Measurements from ENCODE around the gene IL12B. TPM values are rescaled to one million over a fixed set of nuclear protein-coding genes. Genes with fewer than 3 reads are reported as not detected.
A peak's percentile ranks its signal among the peaks of the same experiment; 100 is the strongest.
"Not testable (repeated sequence)": the region's sequence is repeated elsewhere in the genome, so short reads cannot be mapped to it uniquely, and the experiment has no call there.

Gene IL12B
- total RNA-seq, 2 experiments from 2014 or later: not detected

DNA sequence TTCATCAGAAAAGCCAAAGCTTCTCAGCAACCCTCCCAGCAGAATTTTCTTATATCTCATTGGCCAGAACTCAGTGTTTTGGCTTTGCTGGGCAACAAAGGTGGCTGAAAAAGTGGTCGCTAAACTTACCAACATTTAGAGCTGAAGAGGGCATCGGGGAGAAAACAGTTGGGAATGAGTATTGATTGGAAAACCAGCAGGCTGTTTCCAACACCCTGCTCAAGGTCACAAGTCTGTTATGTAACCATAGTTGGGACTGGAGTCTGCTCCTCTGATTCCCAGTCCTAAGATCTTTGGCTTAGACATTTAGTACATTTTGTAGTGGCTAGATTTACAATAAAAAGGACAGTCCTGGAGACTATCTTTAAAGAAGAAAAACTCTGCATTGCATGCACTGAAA, 17.1 kb downstream of the IL12B start:
- H3K9me3 Mint-ChIP-seq (ENCODE audit: insufficient read depth): no peaks in the 10 kb centered on the region
- ATAC-seq (no peak), DNase-seq (no peak)
- no peak overlapping the region for H3K4me3 Mint-ChIP-seq
- ChIA-PET POLR2A (no interaction called here), CTCF (interaction anchor here (1.1 to 1.2 kb wide), 3 partner anchors 19 to 156 kb away, joined by 3 to 5 read pairs (median 5); no protein-coding TSS in a partner anchor)
- H3K36me3 Mint-ChIP-seq (ENCODE audit: low read depth): no peaks in the 10 kb centered on the region
- peaks cover 13% of the 10 kb centered on the region for H3K4me1 Mint-ChIP-seq (ENCODE audit: low read depth)
- H3K27ac Mint-ChIP-seq: no peak overlapping the region
- H3K27me3 Mint-ChIP-seq (ENCODE audit: low read depth): peaks cover 34% of the 10 kb centered on the region

DNA sequence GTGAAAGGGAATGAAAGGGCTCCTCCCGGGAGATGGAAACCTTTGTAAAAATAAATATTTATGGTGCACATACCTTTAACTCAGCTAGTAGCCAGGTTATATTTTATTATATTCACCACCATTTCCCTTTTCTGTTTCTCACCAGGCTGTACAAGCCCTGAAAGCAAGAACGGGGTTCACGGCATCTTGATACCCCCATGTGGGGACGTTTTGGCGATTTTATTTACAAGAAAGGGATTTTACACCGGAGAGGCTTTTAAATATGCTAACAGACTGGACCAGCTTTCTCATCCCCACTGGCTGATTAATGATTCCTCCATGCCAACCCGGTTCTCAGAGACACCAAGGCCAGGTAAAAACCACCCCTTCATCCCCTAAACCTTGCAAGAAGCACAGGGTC, 19.2 kb downstream of the IL12B start:
- Mint-ChIP-seq H3K4me1 (ENCODE audit: low read depth) (peaks cover 13% of the 10 kb centered on the region), H3K36me3 (ENCODE audit: low read depth) (no peaks in the 10 kb centered on the region), H3K27me3 (ENCODE audit: low read depth) (peaks cover 42% of the 10 kb centered on the region), H3K27ac (no peak overlapping the region), H3K9me3 (ENCODE audit: insufficient read depth) (no peaks in the 10 kb centered on the region), H3K4me3 (no peak overlapping the region)
- CTCF ChIA-PET: interaction anchor here (1.0 to 2.6 kb wide), 7 partner anchors 13 to 193 kb away, joined by 3 to 11 read pairs (median 4); no protein-coding TSS in a partner anchor
- POLR2A ChIA-PET: no interaction called here
- DNase-seq: no peak
- ATAC-seq: no peak

DNA sequence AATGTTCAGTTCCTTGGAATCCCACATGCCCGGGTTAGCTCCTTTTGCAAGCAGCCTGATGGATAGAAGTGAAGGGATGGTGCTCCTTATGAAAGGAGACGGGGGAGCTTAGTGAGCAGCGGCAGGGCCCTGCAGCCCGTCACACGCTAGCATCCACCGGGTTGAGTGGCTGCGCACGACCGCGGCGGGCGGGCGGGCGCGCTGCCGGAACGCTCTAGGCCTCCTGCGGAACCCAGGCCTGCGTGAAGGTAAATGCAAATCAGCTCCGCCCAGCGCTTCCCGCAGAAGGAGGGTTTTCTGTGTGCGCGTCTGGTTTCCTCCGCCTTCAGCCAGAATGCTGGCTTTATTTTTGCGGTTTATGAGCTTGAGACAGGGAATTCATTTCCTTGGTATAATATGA, 19.8 kb downstream of the IL12B start:
- Mint-ChIP-seq H3K9me3 (ENCODE audit: insufficient read depth) (no peaks in the 10 kb centered on the region), H3K27ac (no peak overlapping the region), H3K4me1 (ENCODE audit: low read depth) (peaks cover 13% of the 10 kb centered on the region), H3K4me3 (peak overlapping the region; percentile 41), H3K36me3 (ENCODE audit: low read depth) (no peaks in the 10 kb centered on the region), H3K27me3 (ENCODE audit: low read depth) (peaks cover 44% of the 10 kb centered on the region)
- ATAC-seq (peak; percentile 94), DNase-seq (peak; percentile 49)
- ChIA-PET POLR2A (no interaction called here), CTCF (interaction anchor here (1.0 to 2.6 kb wide), 8 partner anchors 13 to 677 kb away, joined by 3 to 11 read pairs (median 4); no protein-coding TSS in a partner anchor)

DNA sequence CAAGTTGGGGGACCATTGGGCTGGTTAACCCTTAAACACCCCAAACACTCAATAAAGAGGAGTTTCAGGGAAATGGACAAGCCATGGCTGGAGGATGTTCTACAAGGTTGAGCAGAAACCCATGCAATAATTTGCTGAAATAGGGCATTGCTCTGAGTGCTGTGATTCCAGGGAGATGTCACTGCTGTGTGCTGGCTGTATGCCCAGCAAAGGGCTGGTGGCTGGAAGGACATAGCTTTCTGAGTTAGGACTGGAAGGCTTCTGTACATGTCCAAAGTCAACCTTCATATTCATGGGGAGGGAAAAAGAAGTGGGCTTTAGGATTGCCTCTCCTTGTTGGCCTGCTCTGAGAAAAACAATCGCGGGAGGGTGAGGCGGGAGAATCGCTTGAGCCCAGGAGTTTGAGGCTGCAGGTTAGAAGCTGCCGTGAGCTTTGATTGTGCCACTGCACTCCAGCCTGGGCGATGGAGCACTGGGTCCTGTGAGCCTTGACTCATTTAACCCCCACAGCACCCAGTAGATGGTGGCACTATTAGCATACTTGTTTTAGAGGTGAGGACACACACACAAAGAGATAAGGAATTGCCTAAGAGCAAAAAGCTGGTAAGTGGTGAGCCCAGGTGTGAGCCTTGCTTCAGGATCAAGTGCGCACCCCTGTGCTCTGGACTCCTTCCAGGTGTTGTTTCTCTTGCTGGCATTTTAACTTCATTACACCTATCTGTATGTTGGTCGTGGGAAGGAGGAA, 20.4 kb downstream of the IL12B start:
- no peaks in the 10 kb centered on the region for H3K36me3 Mint-ChIP-seq (ENCODE audit: low read depth)
- no peak overlapping the region for H3K27ac Mint-ChIP-seq
- no peak overlapping the region for H3K4me3 Mint-ChIP-seq
- ATAC-seq (peak; percentile 8), DNase-seq (no peak)
- H3K9me3 Mint-ChIP-seq (ENCODE audit: insufficient read depth): no peaks in the 10 kb centered on the region
- ChIA-PET POLR2A (no interaction called here), CTCF (interaction anchor here (1.1 to 2.6 kb wide), 6 partner anchors 22 to 678 kb away, joined by 3 to 11 read pairs (median 4); no protein-coding TSS in a partner anchor)
- H3K4me1 Mint-ChIP-seq (ENCODE audit: low read depth): peaks cover 13% of the 10 kb centered on the region
- peaks cover 45% of the 10 kb centered on the region for H3K27me3 Mint-ChIP-seq (ENCODE audit: low read depth)

DNA sequence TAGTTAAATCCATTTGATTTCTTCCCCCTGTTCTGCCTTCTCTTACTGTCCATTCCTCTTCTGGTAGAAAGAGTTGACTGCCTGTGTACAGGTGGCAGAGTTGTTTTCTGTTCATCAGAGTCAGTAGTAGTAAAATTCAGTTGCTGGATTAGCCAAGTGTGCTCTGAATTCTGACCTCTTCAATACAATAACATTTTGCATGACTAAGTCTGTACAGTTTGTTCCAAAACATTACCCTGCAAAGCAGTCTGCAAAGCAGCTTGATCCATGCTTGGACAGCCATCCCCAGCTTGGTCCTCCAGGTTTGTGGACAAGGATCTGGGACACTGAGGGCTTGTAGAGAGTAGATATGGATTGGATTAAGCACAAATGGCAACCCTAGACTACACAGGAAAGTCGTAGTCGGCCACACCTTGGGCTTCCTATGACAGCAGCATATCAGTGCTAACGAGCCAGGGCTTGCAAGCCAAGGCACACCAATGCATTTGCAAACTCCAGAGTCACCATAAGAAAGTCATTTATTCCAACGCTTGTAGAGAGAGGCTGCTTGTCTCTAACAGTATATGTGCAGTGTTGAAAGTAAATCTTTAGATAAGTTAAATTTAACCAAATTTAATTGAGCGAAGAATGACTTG, 25.2 kb downstream of the IL12B start:
- H3K36me3 Mint-ChIP-seq (ENCODE audit: low read depth): peaks cover 4% of the 10 kb centered on the region
- H3K4me3 Mint-ChIP-seq: no peak overlapping the region
- ATAC-seq (no peak), DNase-seq (no peak)
- H3K27ac Mint-ChIP-seq: no peak overlapping the region
- peaks cover 44% of the 10 kb centered on the region for H3K27me3 Mint-ChIP-seq (ENCODE audit: low read depth)
- ChIA-PET POLR2A (no interaction called here), CTCF (no interaction called here)
- H3K4me1 Mint-ChIP-seq (ENCODE audit: low read depth): peaks cover 5% of the 10 kb centered on the region
- peaks cover 10% of the 10 kb centered on the region for H3K9me3 Mint-ChIP-seq (ENCODE audit: insufficient read depth)

DNA sequence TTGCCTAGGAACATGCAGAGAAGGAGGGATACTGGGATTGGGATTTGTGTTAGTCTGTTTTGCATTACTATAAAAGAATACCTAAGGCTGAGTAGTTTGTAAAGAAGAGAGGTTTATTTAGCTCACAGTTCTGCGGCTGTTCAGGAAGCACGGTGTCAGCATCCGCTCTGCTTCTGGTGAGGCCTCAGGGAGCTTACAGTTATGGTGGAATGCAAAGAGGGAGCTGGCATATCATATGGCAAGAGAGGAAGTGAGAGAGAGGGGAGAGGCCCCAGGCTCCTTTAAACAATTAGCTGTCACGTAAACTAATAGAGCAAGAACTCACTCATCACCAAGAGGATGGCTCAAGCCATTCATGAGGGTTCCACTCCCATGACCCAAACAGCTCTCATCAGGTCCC, 27.0 kb downstream of the IL12B start:
- Mint-ChIP-seq H3K4me1 (ENCODE audit: low read depth) (no peaks in the 10 kb centered on the region), H3K9me3 (ENCODE audit: insufficient read depth) (peaks cover 14% of the 10 kb centered on the region), H3K4me3 (no peak overlapping the region), H3K27ac (no peak overlapping the region), H3K27me3 (ENCODE audit: low read depth) (peaks cover 37% of the 10 kb centered on the region), H3K36me3 (ENCODE audit: low read depth) (peaks cover 4% of the 10 kb centered on the region)
- ATAC-seq: no peak
- POLR2A ChIA-PET: no interaction called here
- DNase-seq: no peak
- CTCF ChIA-PET: interaction anchor here (1.2 to 1.3 kb wide), 2 partner anchors 13 to 17 kb away, joined by 3 to 5 read pairs; no protein-coding TSS in a partner anchor

DNA sequence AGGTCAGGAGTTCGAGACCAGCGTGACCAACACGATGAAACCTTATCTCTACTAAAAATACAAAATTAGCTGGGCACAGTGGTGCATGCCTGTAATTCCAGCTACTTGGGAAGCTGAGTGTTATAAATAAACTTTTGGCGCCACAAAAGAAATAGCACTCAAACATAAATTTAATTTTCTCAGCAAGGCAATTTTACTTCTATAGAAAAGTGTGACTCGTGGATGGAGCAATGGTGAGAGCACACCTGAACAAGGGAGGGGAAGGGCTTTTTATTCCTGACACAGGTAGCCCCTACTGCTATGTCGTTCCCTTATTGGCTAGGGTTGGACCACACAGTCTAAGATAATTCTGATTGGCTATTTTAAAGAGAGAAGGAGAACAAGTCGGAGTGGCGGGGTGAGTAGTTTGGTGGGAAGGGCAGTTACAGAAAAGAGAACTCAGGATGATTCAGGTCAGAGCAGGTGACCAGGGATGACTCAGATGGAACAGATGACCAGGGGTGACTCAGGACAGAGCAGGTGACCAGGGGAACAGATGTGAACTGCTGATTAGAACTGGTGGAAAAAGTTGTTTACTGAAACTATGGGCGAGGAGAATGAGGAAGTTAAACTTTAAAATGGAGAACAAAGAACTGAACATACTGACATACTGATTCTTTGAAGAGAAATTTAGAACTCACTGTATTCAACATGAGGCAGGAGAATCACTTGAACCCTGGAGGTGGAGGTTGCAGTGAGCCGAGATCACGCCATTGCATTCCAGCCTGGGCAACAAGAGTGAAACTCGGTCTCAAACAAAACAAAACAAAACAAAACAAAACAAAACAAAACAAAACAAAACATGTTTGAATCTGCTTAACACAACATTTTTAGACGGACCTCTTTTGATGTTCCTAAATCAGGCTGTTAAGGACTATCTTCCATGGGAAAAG, 28.1 kb downstream of the IL12B start:
- CTCF ChIA-PET; H3K4me1 Mint-ChIP-seq (ENCODE audit: low read depth); H3K27ac Mint-ChIP-seq; POLR2A ChIA-PET; ATAC-seq; H3K4me3 Mint-ChIP-seq; DNase-seq; H3K36me3 Mint-ChIP-seq (ENCODE audit: low read depth): not testable (repeated sequence)
- H3K27me3 Mint-ChIP-seq (ENCODE audit: low read depth): peaks cover 31% of the 10 kb centered on the region
- peaks cover 14% of the 10 kb centered on the region for H3K9me3 Mint-ChIP-seq (ENCODE audit: insufficient read depth)

DNA sequence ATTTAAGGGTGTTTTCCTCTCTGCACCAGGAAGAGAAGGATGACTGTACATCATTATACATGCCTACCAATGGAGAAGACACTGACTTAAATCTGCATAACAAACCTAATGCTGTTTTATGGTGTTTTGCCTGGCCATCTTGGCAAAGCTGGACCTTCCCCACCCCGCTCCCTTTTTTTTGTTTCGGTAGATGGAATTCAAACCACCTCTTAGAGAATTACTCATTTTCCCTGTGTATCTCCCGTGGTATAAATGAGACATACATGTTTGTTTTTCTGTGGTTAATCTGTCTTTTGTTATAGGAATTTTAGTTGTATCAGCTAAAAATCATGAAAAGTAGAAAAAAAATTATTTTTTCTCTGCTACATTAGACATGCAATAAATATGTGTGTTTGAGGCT, 28.8 kb downstream of the IL12B start:
- ATAC-seq (no peak), DNase-seq (no peak)
- ChIA-PET CTCF (interaction anchor here (0.8 to 1.0 kb wide), 2 partner anchors 16 to 653 kb away, joined by 3 to 4 read pairs; no protein-coding TSS in a partner anchor), POLR2A (no interaction called here)
- no peak overlapping the region for H3K27ac Mint-ChIP-seq
- no peaks in the 10 kb centered on the region for H3K4me1 Mint-ChIP-seq (ENCODE audit: low read depth)
- H3K9me3 Mint-ChIP-seq (ENCODE audit: insufficient read depth): peaks cover 15% of the 10 kb centered on the region
- peaks cover 4% of the 10 kb centered on the region for H3K36me3 Mint-ChIP-seq (ENCODE audit: low read depth)
- H3K4me3 Mint-ChIP-seq: no peak overlapping the region
- H3K27me3 Mint-ChIP-seq (ENCODE audit: low read depth): peaks cover 28% of the 10 kb centered on the region

DNA sequence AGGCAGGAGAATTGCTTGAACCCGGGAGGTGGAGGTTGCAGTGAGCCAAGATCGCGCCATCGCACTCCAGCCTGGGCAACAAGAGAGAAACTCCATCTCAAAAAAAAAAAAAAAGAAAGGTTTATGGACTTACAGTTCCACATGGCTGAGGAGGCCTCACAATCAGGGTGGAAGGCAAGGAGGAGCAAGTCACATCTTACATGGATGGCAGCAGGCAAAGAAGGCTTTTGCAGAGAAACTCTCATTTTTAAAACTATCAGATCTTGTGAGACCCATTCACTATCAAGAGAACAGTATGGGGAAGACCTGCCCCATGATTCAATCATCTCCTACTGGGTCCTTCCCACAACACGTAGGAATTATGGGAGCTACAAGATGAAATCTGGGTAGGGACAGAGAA, 33.0 kb downstream of the IL12B start:
- H3K36me3 Mint-ChIP-seq (ENCODE audit: low read depth); ATAC-seq; H3K4me3 Mint-ChIP-seq; H3K27ac Mint-ChIP-seq; H3K4me1 Mint-ChIP-seq (ENCODE audit: low read depth); DNase-seq; POLR2A ChIA-PET: not testable (repeated sequence)
- H3K27me3 Mint-ChIP-seq (ENCODE audit: low read depth): peaks cover 12% of the 10 kb centered on the region
- peaks cover 13% of the 10 kb centered on the region for H3K9me3 Mint-ChIP-seq (ENCODE audit: insufficient read depth)
- CTCF ChIA-PET: interaction anchor here (1.0 to 1.4 kb wide), 2 partner anchors 10 to 24 kb away, joined by 3 read pairs; no protein-coding TSS in a partner anchor

DNA sequence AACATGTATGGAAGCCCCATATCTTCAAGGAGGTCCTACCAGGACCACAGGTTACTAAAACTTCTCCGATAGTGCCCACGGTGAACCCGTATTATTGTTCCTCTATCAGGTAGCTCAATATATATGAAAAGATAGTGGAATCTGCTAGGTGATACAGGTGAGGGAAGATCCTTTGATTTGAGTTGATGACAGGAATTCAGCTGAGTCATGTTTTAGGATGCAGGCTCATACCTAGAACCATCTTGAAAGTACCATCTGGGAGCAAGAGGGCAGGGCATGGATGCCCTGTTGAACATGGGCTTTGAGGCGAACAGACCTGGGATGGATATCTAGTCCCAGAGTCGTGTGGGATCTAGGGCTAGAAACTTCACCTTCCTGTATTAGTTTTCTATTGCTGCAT, 35.4 kb downstream of the IL12B start:
- H3K27me3 Mint-ChIP-seq (ENCODE audit: low read depth): peaks cover 5% of the 10 kb centered on the region
- peaks cover 8% of the 10 kb centered on the region for H3K9me3 Mint-ChIP-seq (ENCODE audit: insufficient read depth)
- POLR2A ChIA-PET: interaction anchor here (0.6 kb wide), 1 partner anchor 28 kb away, joined by 3 read pairs; no protein-coding TSS in a partner anchor
- no peak for DNase-seq
- CTCF ChIA-PET: no interaction called here
- no peak overlapping the region for H3K4me3 Mint-ChIP-seq
- H3K4me1 Mint-ChIP-seq (ENCODE audit: low read depth): peaks cover 3% of the 10 kb centered on the region
- H3K36me3 Mint-ChIP-seq (ENCODE audit: low read depth): no peaks in the 10 kb centered on the region
- H3K27ac Mint-ChIP-seq: no peak overlapping the region
- ATAC-seq: no peak

DNA sequence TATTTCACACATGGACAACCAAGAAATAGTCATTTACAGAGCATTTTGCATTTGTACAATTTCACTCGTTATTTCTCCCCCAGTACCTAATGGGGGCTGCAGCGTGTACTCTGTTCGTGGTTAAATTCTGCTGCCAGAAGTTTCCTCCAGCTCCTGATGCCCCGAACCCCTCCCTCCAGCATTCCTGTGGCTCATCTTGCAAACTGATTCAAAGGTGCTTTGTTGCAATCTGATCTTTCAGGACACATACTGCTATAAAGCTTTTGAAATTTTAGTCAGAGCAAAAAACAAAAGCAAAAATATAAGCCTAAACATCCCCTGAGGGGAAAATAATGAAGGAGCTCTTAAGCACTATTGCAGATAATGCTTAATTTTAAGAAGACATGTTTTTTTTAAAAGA, 39.5 kb downstream of the IL12B start:
- POLR2A ChIA-PET: no interaction called here
- no peaks in the 10 kb centered on the region for H3K36me3 Mint-ChIP-seq (ENCODE audit: low read depth)
- no peak for DNase-seq

More for the DNA sequence above, 39.5 kb downstream of the IL12B start:
- H3K27me3 Mint-ChIP-seq (ENCODE audit: low read depth): no peaks in the 10 kb centered on the region
- no peaks in the 10 kb centered on the region for H3K9me3 Mint-ChIP-seq (ENCODE audit: insufficient read depth)
- H3K27ac Mint-ChIP-seq: no peak overlapping the region
- H3K4me1 Mint-ChIP-seq (ENCODE audit: low read depth): peaks cover 3% of the 10 kb centered on the region
- CTCF ChIA-PET: interaction anchor here (2.2 kb wide), 1 partner anchor 27 kb away, joined by 11 read pairs; no protein-coding TSS in a partner anchor
- H3K4me3 Mint-ChIP-seq: no peak overlapping the region
- ATAC-seq: no peak

All from activated CD8-positive, alpha-beta T cell treated with anti-CD3 and anti-CD28 coated beads, Interleukin-2, amount 10 ng/mL, durations not matched to agents 7 days and 5 days (primary cell).